SH-SY5Y (cell line): ENCODE results near the gene MAP1B.

ENCODE experiments used
- GATA2 ChIP-seq: IDR thresholded peaks from 2 replicates; pipeline ENCODE4 v1.6.1; 2011; ENCODE audit warnings: mild to moderate bottlenecking, low read depth, low read length
- GATA3 ChIP-seq: IDR thresholded peaks from 2 replicates; pipeline ENCODE4 v1.6.1; 2011; ENCODE audit warnings: low read depth, mild to moderate bottlenecking, low read length, moderate library complexity

- TF ChIP-seq GATA2 (no peak), GATA3 (no peak)
Observed at GRCh38 chr5:72130351-72130761, 23.1 kb downstream of the MAP1B start.
